BLaER1 treated with 17β-estradiol and CSF1 and Interleukin-3, amounts not matched to agents 10 nM and 100 nM (cell line): ENCODE data around the gene INPP5F.

Source experiments
- H3K27ac ChIP-seq, 11 experiments: shearing (Covaris generic); formaldehyde crosslinking; 2 replicates each; pipeline ENCODE4 v1.8.1; 2022
- H3K27me3 ChIP-seq, 11 experiments: shearing (Covaris generic); formaldehyde crosslinking; 2 replicates each; pipeline ENCODE4 v1.8.1; 2022
- H3K36me3 ChIP-seq, 11 experiments: shearing (Covaris generic); formaldehyde crosslinking; 2 replicates each; pipeline ENCODE4 v1.8.1; 2022
- H3K4me1 ChIP-seq, 10 experiments: shearing (Covaris generic); formaldehyde crosslinking; 2 replicates each; pipeline ENCODE4 v1.8.1; 2022
- H3K4me2 ChIP-seq, 11 experiments: shearing (Covaris generic); formaldehyde crosslinking; 2 replicates each; pipeline ENCODE4 v1.8.1; 2022
- H3K4me3 ChIP-seq, 10 experiments: shearing (Covaris generic); formaldehyde crosslinking; 2 replicates each; pipeline ENCODE4 v1.8.1; 2022
- H3K9ac ChIP-seq, 11 experiments: shearing (Covaris generic); formaldehyde crosslinking; 2 replicates each; pipeline ENCODE4 v1.8.1; 2022
- H3K9me3 ChIP-seq, 11 experiments: shearing (Covaris generic); formaldehyde crosslinking; replicated peaks in 1 of 11; 2 replicates each; pipeline ENCODE4 v1.8.1; 2022
- H4K20me1 ChIP-seq, 11 experiments: shearing (Covaris generic); formaldehyde crosslinking; 2 replicates each; pipeline ENCODE4 v1.8.1; 2022
- Cebpa-rat ChIP-seq, 11 experiments: shearing (Covaris generic); IDR thresholded peaks; 2 replicates each; pipeline ENCODE4 v1.8.1; 2022

The INPP5F gene

GRCh38 chr10:119725828-119726675, at the start of gene INPP5F:
Gene INPP5F, plus strand, starts transcription at chr10:119726050. Its CDS starts 213 bp downstream, at chr10:119726263.
- Histone ChIP-seq H3K36me3 (peaks cover 3 to 13% (median 11%) of the 10 kb centered on the region in 11 experiments; a peak in 12 of 22 replicates), H3K9me3 (peaks cover 0 to 9% (median 3%) of the 10 kb centered on the region in 11 experiments; a peak in 15 of 22 replicates), H3K27ac (peak within 1 kb of the TSS; percentile 93 to 99 (median 96)), H3K4me3 (peak within 1 kb of the TSS; percentile 79 to 95 (median 90)), H3K4me2 (peak within 1 kb of the TSS; percentile 89 to 98 (median 96)), H3K27me3 (no peaks in the 10 kb centered on the region), H3K4me1 (peaks cover 46 to 58% (median 49%) of the 10 kb centered on the region in 10 experiments), H4K20me1 (peaks cover 0 to 34% (median 6%) of the 10 kb centered on the region in 11 experiments; a peak in 6 of 22 replicates), H3K9ac (peak within 1 kb of the TSS; percentile 89 to 96 (median 92))
- no peak for TF ChIP-seq Cebpa-rat (IDR thresholded peaks at IDR 0.05)

GRCh38 chr10:119677126-119677525, 48.7 kb upstream of the INPP5F start:
- Histone ChIP-seq H3K9ac (no peak overlapping the region), H3K27ac (no peak overlapping the region), H3K36me3 (peaks cover 57 to 65% (median 62%) of the 10 kb centered on the region in 11 experiments), H3K9me3 (peaks cover 0 to 4% (median 0%) of the 10 kb centered on the region in 11 experiments; a peak in 1 of 22 replicates), H3K4me2 (no peak overlapping the region), H3K4me1 (peaks cover 3 to 52% (median 37%) of the 10 kb centered on the region in 10 experiments; a peak in 19 of 20 replicates), H3K27me3 (no peaks in the 10 kb centered on the region), H4K20me1 (peaks cover 0 to 26% (median 0%) of the 10 kb centered on the region in 11 experiments; a peak in 8 of 22 replicates), H3K4me3 (no peak overlapping the region)
- no peak for TF ChIP-seq Cebpa-rat (IDR thresholded peaks at IDR 0.05)

- Histone ChIP-seq H3K4me3 (no peak overlapping the region), H3K27me3 (no peaks in the 10 kb centered on the region), H3K4me1 (peaks cover 3 to 62% (median 46%) of the 10 kb centered on the region in 10 experiments; a peak in 19 of 20 replicates), H3K9ac (no peak overlapping the region), H3K27ac (no peak overlapping the region), H3K4me2 (peak overlapping the region in 1 of 11 experiments; percentile 68; a peak in 1 of 22 replicates), H3K9me3 (peaks cover 0 to 4% (median 0%) of the 10 kb centered on the region in 11 experiments; a peak in 1 of 22 replicates), H4K20me1 (peaks cover 0 to 16% (median 0%) of the 10 kb centered on the region in 11 experiments; a peak in 4 of 22 replicates), H3K36me3 (peaks cover 47 to 55% (median 52%) of the 10 kb centered on the region in 11 experiments)
- no peak for TF ChIP-seq Cebpa-rat (IDR thresholded peaks at IDR 0.05)
Observed at GRCh38 chr10:119677904-119678755, 47.7 kb upstream of the INPP5F start.

- Histone ChIP-seq H4K20me1 (peaks cover 0 to 12% (median 0%) of the 10 kb centered on the region in 11 experiments; a peak in 3 of 22 replicates), H3K27ac (no peak overlapping the region), H3K9ac (no peak overlapping the region), H3K4me2 (peak overlapping the region in 8 of 11 experiments; percentile 51 to 79 (median 71); a peak in 16 of 22 replicates), H3K4me3 (no peak overlapping the region), H3K36me3 (peaks cover 34 to 42% (median 39%) of the 10 kb centered on the region in 11 experiments), H3K27me3 (no peaks in the 10 kb centered on the region), H3K4me1 (peaks cover 3 to 71% (median 47%) of the 10 kb centered on the region in 10 experiments; a peak in 19 of 20 replicates), H3K9me3 (peaks cover 0 to 4% (median 0%) of the 10 kb centered on the region in 11 experiments; a peak in 1 of 22 replicates)
- no peak for TF ChIP-seq Cebpa-rat (IDR thresholded peaks at IDR 0.05)
Observed at GRCh38 chr10:119679480-119679829, 46.4 kb upstream of the INPP5F start.

GRCh38 chr10:119680050-119680449, 45.8 kb upstream of the INPP5F start:
- no peak for TF ChIP-seq Cebpa-rat (IDR thresholded peaks at IDR 0.05)
- Histone ChIP-seq H3K9me3 (peaks cover 0 to 4% (median 0%) of the 10 kb centered on the region in 11 experiments; a peak in 1 of 22 replicates), H3K27me3 (no peaks in the 10 kb centered on the region), H3K4me1 (peaks cover 3 to 65% (median 45%) of the 10 kb centered on the region in 10 experiments; a peak in 19 of 20 replicates), H3K4me3 (no peak overlapping the region), H4K20me1 (peaks cover 0 to 12% (median 0%) of the 10 kb centered on the region in 11 experiments; a peak in 3 of 22 replicates), H3K9ac (no peak overlapping the region; a peak in 1 of 22 replicates), H3K27ac (peak overlapping the region in 2 of 11 experiments; percentile 29 to 40; a peak in 2 of 22 replicates), H3K4me2 (peak overlapping the region in 9 of 11 experiments; percentile 3 to 79 (median 69); a peak in 17 of 22 replicates), H3K36me3 (peaks cover 28 to 36% (median 33%) of the 10 kb centered on the region in 11 experiments)

GRCh38 chr10:119680650-119681081, 45.2 kb upstream of the INPP5F start:
- peak overlapping the region in 8 of 11 experiments; percentile 48 to 79 (median 71); a peak in 15 of 22 replicates for H3K4me2 ChIP-seq
- H3K4me1 ChIP-seq: peaks cover 3 to 61% (median 45%) of the 10 kb centered on the region in 10 experiments; a peak in 19 of 20 replicates

GRCh38 chr10:119686465-119687191, 39.2 kb upstream of the INPP5F start:
- Histone ChIP-seq H3K9me3 (no peaks in the 10 kb centered on the region; a peak in 1 of 22 replicates), H3K4me3 (peak overlapping the region in 2 of 10 experiments; percentile 1 to 14; a peak in 2 of 20 replicates), H4K20me1 (no peaks in the 10 kb centered on the region; a peak in 1 of 22 replicates), H3K27ac (peak overlapping the region in 10 of 11 experiments; percentile 21 to 64 (median 49); a peak in 12 of 22 replicates), H3K4me2 (peak overlapping the region; percentile 56 to 82 (median 68)), H3K4me1 (peaks cover 32 to 54% (median 45%) of the 10 kb centered on the region in 10 experiments), H3K27me3 (no peaks in the 10 kb centered on the region), H3K9ac (peak overlapping the region in 7 of 11 experiments; percentile 20 to 60 (median 34); a peak in 8 of 22 replicates), H3K36me3 (no peaks in the 10 kb centered on the region)
- TF ChIP-seq Cebpa-rat (IDR thresholded peaks at IDR 0.05): no peak

More at GRCh38 chr10:119680650-119681081, 45.2 kb upstream of the INPP5F start:
- no peaks in the 10 kb centered on the region for H3K9me3 ChIP-seq
- H3K27ac ChIP-seq: peak overlapping the region in 4 of 11 experiments; percentile 40 to 67 (median 50); a peak in 2 of 22 replicates
- H4K20me1 ChIP-seq: peaks cover 0 to 12% (median 0%) of the 10 kb centered on the region in 11 experiments; a peak in 3 of 22 replicates
- no peak overlapping the region for H3K4me3 ChIP-seq
- peaks cover 23 to 31% (median 29%) of the 10 kb centered on the region in 11 experiments for H3K36me3 ChIP-seq
- no peak overlapping the region; a peak in 1 of 22 replicates for H3K9ac ChIP-seq
- TF ChIP-seq Cebpa-rat (IDR thresholded peaks at IDR 0.05): no peak
- H3K27me3 ChIP-seq: no peaks in the 10 kb centered on the region
